Esophagus muscularis mucosa (tissue), 4 donors: ENCODE data around the gene RNU5B-1. TPM values are rescaled to one million over a fixed set of nuclear protein-coding genes. Genes with fewer than 3 reads are reported as not detected.
A peak's percentile ranks its signal among the peaks of the same experiment; 100 is the strongest.

Experiments used
- DNase-seq: peaks from one replicate; pipeline ENCODE4 v3.0.0-alpha.2; 2017; ENCODE audit errors: extremely low spot score
- H3K27ac ChIP-seq, 4 donors: fragments of 200-600 bp; sonication (generic); replicated peaks in 1 of 4; 1 replicate in 3 of 4; 2 replicates in 1 of 4; pipeline ENCODE4 v1.5.1; 2016 to 2019; ENCODE audit warnings: mild to moderate bottlenecking in 1 of 4
- H3K27me3 ChIP-seq, 4 donors: fragments of 200-600 bp; sonication (generic); one replicate each; pipeline versions ENCODE4 v1.5.1 to v1.6.0; 2016 to 2019
- H3K36me3 ChIP-seq, 4 donors: fragments of 200-600 bp; sonication (generic); one replicate each; pipeline ENCODE4 v1.5.1; 2016 to 2019
- H3K4me1 ChIP-seq, 4 donors: fragments of 200-600 bp; sonication (generic); one replicate each; pipeline ENCODE4 v1.5.1; 2016 to 2019
- H3K4me3 ChIP-seq, 4 donors: fragments of 200-600 bp; sonication (generic); 1 replicate in 2 of 4; 2 replicates in 2 of 4; pipeline ENCODE4 v1.5.1; 2016 to 2019; ENCODE audit warnings: mild to moderate bottlenecking in 4 of 4, moderate library complexity in 1 of 4
- H3K9me3 ChIP-seq, 4 donors: fragments of 200-600 bp; sonication (generic); 1 replicate in 3 of 4; 2 replicates in 1 of 4; pipeline ENCODE4 v1.5.1; 2016 to 2019
- EP300 ChIP-seq: sonication (generic); formaldehyde crosslinking; IDR thresholded peaks from one replicate; pipeline ENCODE4 v1.6.1; 2017; ENCODE audit warnings: antibody characterized with exemption
- POLR2A ChIP-seq: fragments of 450-650 bp; IDR thresholded peaks from one replicate; pipeline ENCODE4 v1.6.1; 2017; ENCODE audit warnings: antibody characterized with exemption, moderate library complexity, mild to moderate bottlenecking, low read depth
- POLR2AphosphoS5 ChIP-seq, 2 donors: sonication (generic); formaldehyde crosslinking; IDR thresholded peaks; one replicate each; pipeline ENCODE4 v1.6.1; 2017; ENCODE audit warnings: antibody characterized with exemption in 2 of 2
- WGBS: methylation state at CpG from one replicate; pipeline ENCODE4 v1.1.5; 2018; 5-methylcytosine and 5-hydroxymethylcytosine counted together
- intact Hi-C: fragments of 100-400 bp; cut with DNase I; formaldehyde crosslinking; loops from one replicate; pipeline ENCODE4 v1.15.1; 2023
- total RNA-seq, 4 donors: library from RNA; depleted of rRNA; stranded (reverse); fragments of >200 nt; gene quantifications; one replicate each; pipeline versions ENCODE4 v1.1.0 to v1.2.1, GENCODE V29; 2016
- TF ChIP-seq, protein P1 (sequence below), 3 experiments: fragments of 200-600 bp in 2 of 3; fragments of 450-650 bp in 1 of 3; sonication (generic) in 2 of 3; IDR thresholded peaks; one replicate each; pipeline ENCODE4 v1.5.1; 2017 to 2019; ENCODE audit warnings: antibody characterized with exemption in 3 of 3, mild to moderate bottlenecking in 2 of 3, moderate library complexity in 1 of 3

The RNU5B-1 gene
- total RNA-seq, 4 donors from 2014 or later = not detected

DNA sequence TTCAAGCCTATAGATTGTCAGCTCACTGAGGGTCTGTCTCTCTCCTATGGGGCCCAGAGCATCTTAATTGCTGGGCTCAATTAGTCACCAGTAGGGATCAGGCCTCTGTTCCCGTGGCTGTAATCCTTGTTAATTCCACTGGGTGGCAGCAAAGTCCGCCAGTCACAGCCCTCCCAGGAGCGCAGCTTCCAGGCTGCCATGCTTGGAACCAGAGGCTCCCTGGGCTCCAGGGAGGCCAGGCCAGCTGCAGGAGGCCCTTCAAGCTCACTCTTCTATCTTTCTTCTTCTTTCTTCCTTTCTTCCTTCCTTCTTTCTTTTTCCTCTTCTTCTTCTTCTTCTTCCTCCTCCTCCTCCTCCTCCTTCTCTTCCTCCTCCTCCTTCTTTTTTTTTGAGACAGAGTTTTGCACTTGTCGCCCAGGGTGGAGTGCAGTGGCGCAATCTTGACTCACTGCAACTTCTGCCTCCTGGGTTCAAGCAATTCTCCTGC lies 14.4 kb downstream of the RNU5B-1 start:
- no peaks in the 10 kb centered on the region for H3K27me3 ChIP-seq
- TF ChIP-seq, protein P1, sequence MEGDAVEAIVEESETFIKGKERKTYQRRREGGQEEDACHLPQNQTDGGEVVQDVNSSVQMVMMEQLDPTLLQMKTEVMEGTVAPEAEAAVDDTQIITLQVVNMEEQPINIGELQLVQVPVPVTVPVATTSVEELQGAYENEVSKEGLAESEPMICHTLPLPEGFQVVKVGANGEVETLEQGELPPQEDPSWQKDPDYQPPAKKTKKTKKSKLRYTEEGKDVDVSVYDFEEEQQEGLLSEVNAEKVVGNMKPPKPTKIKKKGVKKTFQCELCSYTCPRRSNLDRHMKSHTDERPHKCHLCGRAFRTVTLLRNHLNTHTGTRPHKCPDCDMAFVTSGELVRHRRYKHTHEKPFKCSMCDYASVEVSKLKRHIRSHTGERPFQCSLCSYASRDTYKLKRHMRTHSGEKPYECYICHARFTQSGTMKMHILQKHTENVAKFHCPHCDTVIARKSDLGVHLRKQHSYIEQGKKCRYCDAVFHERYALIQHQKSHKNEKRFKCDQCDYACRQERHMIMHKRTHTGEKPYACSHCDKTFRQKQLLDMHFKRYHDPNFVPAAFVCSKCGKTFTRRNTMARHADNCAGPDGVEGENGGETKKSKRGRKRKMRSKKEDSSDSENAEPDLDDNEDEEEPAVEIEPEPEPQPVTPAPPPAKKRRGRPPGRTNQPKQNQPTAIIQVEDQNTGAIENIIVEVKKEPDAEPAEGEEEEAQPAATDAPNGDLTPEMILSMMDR (IDR thresholded peaks at IDR 0.05) = peak; percentile 91 to 95 (median 93)
- no peak for TF ChIP-seq POLR2A
- TF ChIP-seq POLR2AphosphoS5 (IDR thresholded peaks at IDR 0.05) = peak in 1 of 2 donors; percentile 26
- no peak for TF ChIP-seq EP300
- no peaks in the 10 kb centered on the region for H3K9me3 ChIP-seq
- 38% methylated on average over 5 of the region's 5 CpGs for WGBS
- intact Hi-C loops = loop anchor here (1.0 kb wide), 1 partner anchor 66 kb away; no protein-coding TSS in a partner anchor
- no peak overlapping the region for H3K27ac ChIP-seq
- H3K4me1 ChIP-seq = peaks cover 0 to 8% (median 7%) of the 10 kb centered on the region in 4 donors
- DNase-seq = no peak
- H3K4me3 ChIP-seq = no peak overlapping the region
- H3K36me3 ChIP-seq = no peaks in the 10 kb centered on the region

DNA sequence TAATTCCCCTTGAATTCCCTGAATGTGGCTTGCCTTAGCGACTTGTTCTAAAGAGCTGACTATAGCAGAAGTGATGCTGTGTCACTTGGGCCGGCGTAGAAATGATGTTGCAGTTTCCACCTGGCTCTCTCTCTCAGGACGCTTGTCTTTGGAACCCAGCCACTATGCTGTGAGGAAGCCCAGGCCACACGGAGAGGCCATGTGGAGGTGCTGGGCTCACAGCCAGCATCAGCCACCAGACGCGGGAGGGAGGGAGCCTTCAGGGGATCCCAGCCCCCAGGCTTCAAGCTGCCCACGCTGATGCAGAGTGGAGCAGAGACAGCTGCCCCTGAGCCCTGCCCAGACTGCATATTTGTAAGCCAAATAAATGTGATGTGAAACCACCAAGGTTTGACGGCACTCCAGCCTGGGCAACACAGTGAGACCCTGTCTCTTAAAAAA lies 18.6 kb downstream of the RNU5B-1 start:
- Histone ChIP-seq H3K36me3 (no peaks in the 10 kb centered on the region), H3K4me1 (peaks cover 0 to 13% (median 7%) of the 10 kb centered on the region in 4 donors), H3K27me3 (no peaks in the 10 kb centered on the region), H3K27ac (no peak overlapping the region), H3K9me3 (no peaks in the 10 kb centered on the region), H3K4me3 (no peak overlapping the region)
- TF ChIP-seq EP300 (no peak), POLR2AphosphoS5 (IDR thresholded peaks at IDR 0.05) (peak in 1 of 2 donors; percentile 25)
- TF ChIP-seq, protein P1 (IDR thresholded peaks at IDR 0.05) = no peak
- 7% methylated on average over 5 of the region's 9 CpGs for WGBS
- no peak for DNase-seq
- intact Hi-C loops = no loop called here

DNA sequence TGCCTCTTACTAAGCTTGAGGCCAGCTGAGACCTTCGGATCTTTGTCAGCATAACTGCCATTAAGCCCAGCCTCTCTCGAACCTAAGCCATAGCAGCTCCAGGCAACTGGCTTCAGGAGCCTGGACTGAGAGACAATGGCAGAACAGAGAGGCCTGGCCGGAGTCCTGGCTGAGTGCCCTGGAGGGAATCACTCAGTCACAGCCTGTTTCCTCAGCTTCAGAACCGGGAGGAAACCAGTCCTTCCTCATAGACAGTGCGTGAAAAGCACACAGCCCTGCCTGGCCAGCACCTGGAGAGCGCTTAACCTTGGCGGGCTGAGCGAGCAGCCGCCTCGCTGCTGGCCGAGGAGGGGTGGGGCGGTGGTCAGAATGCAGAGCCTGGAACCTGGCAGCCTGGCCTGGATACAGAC lies 21.6 kb downstream of the RNU5B-1 start:
- TF ChIP-seq POLR2A (no peak), POLR2AphosphoS5 (IDR thresholded peaks at IDR 0.05) (no peak), EP300 (no peak)
- TF ChIP-seq, protein P1 (IDR thresholded peaks at IDR 0.05) = no peak
- H3K36me3 ChIP-seq = no peaks in the 10 kb centered on the region
- intact Hi-C loops = no loop called here
- no peak overlapping the region for H3K27ac ChIP-seq
- H3K27me3 ChIP-seq = no peaks in the 10 kb centered on the region
- H3K4me1 ChIP-seq = peaks cover 0 to 13% (median 7%) of the 10 kb centered on the region in 4 donors
- H3K4me3 ChIP-seq = no peak overlapping the region
- WGBS = 22% methylated on average over 5 of the region's 12 CpGs
- DNase-seq = no peak
- no peaks in the 10 kb centered on the region for H3K9me3 ChIP-seq

DNA sequence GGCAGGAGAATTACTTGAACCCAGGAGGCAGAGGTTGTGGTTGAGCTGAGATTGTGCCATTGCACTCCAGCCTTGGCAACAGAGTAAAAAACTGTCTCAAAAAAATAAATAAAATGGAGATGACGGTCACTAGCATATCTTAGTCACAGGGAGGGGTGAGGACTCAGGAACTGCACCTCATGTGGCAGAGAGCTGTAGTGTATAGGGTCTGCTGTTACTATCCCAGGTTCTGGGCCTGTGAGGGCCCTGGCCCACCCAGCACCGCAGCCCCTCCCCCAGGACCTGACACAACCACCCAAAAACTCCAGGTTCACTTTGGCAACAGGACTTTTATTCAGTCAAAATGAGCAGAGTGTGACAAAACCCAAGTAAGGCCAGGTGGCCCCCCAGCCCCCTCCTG lies 22.3 kb downstream of the RNU5B-1 start:
- Histone ChIP-seq H3K9me3 (no peaks in the 10 kb centered on the region), H3K4me1 (peaks cover 0 to 13% (median 7%) of the 10 kb centered on the region in 4 donors), H3K27me3 (no peaks in the 10 kb centered on the region), H3K27ac (no peak overlapping the region), H3K36me3 (no peaks in the 10 kb centered on the region), H3K4me3 (no peak overlapping the region)
- TF ChIP-seq, protein P1 (IDR thresholded peaks at IDR 0.05) = no peak
- TF ChIP-seq EP300 (no peak), POLR2A (no peak), POLR2AphosphoS5 (IDR thresholded peaks at IDR 0.05) (no peak)
- DNase-seq = no peak
- WGBS = 79% methylated on average over 1 of the region's 2 CpGs
- intact Hi-C loops = no loop called here
